SHP77 (cell line): ENCODE data around the gene OR13D1.
A peak's percentile ranks its signal among the peaks of the same experiment; 100 is the strongest.
"Not testable (repeated sequence)": the region's sequence is repeated elsewhere in the genome, so short reads cannot be mapped to it uniquely, and the experiment has no call there.

Experiments used
- DNase-seq, 2 experiments: peaks; one replicate each; lab custom pipeline; 2025; lab: John Stamatoyannopoulos, UW

OR13D1 gene

GRCh38 chr9:104694218-104694617 lies at the start of gene OR13D1:
Gene OR13D1, plus strand, starts transcription at chr9:104694518. Its CDS starts 0 bp downstream, at chr9:104694518.
- DNase-seq: no peak

- DNase-seq: no peak
These were observed 35.7 kb upstream of the OR13D1 start for GRCh38 chr9:104658496-104659195.

GRCh38 chr9:104675611-104676010 lies 18.7 kb upstream of the OR13D1 start:
- no peak for DNase-seq

GRCh38 chr9:104682642-104683041 lies 11.7 kb upstream of the OR13D1 start:
- DNase-seq: peak; percentile 28 to 57

- no peak for DNase-seq
These were observed 8.2 kb upstream of the OR13D1 start for GRCh38 chr9:104686081-104686480.

- no peak for DNase-seq
These were observed 6.0 kb downstream of the OR13D1 start for GRCh38 chr9:104700306-104700705.

- DNase-seq: not testable (repeated sequence)
These were observed 14.4 kb downstream of the OR13D1 start for GRCh38 chr9:104708737-104709136.

GRCh38 chr9:104711604-104712003 lies 17.3 kb downstream of the OR13D1 start:
- no peak for DNase-seq

- peak; percentile 28 to 46 for DNase-seq
These were observed 30.7 kb downstream of the OR13D1 start for GRCh38 chr9:104725014-104725413.

- no peak for DNase-seq
These were observed 44.1 kb downstream of the OR13D1 start for GRCh38 chr9:104738452-104738851.

GRCh38 chr9:104740621-104741020 lies 46.3 kb downstream of the OR13D1 start:
- no peak for DNase-seq

- peak; percentile 41 to 58 for DNase-seq
These were observed 49.2 kb downstream of the OR13D1 start for GRCh38 chr9:104743376-104743985.
